Hepatocyte (in vitro differentiated cells): ENCODE measurements around the gene ABCB1. TPM values are rescaled to one million over a fixed set of nuclear protein-coding genes. Genes with fewer than 3 reads are reported as not detected.
"Not testable (repeated sequence)": the region's sequence is repeated elsewhere in the genome, so short reads cannot be mapped to it uniquely, and the experiment has no call there.

Experiments used
- DNase-seq: peaks from one replicate; pipeline ENCODE4 v3.0.0-alpha.2; 2016; ENCODE audit warnings: low spot score
- H2AFZ ChIP-seq: fragments of 200-600 bp; sonication (generic); 2 replicates; pipeline ENCODE4 v1.6.0; 2016; ENCODE audit warnings: antibody characterized with exemption, mild to moderate bottlenecking
- H3K27ac ChIP-seq: fragments of 200-600 bp; sonication (generic); 2 replicates; pipeline ENCODE4 v1.5.1; 2016; ENCODE audit warnings: mild to moderate bottlenecking
- H3K27me3 ChIP-seq: fragments of 200-600 bp; sonication (generic); 2 replicates; pipeline ENCODE4 v1.6.1; 2016
- H3K36me3 ChIP-seq: fragments of 200-600 bp; sonication (generic); replicated peaks from 2 replicates; pipeline ENCODE4 v1.5.1; 2016; ENCODE audit warnings: low read depth; ENCODE audit not compliant: insufficient read depth
- H3K4me1 ChIP-seq: fragments of 200-600 bp; sonication (generic); 2 replicates; pipeline ENCODE4 v1.5.1; 2016; ENCODE audit warnings: mild to moderate bottlenecking, moderate library complexity; ENCODE audit not compliant: insufficient read depth
- H3K4me2 ChIP-seq: fragments of 200-600 bp; sonication (generic); 2 replicates; pipeline ENCODE4 v1.6.0; 2016
- H3K4me3 ChIP-seq: fragments of 200-600 bp; sonication (generic); 2 replicates; pipeline ENCODE4 v1.5.1; 2016; ENCODE audit warnings: mild to moderate bottlenecking
- H3K79me2 ChIP-seq: fragments of 200-600 bp; sonication (generic); 2 replicates; pipeline ENCODE4 v1.6.0; 2017; ENCODE audit warnings: mild to moderate bottlenecking
- H3K9me2 ChIP-seq: fragments of 200-600 bp; sonication (generic); replicated peaks from 2 replicates; pipeline ENCODE4 v1.6.0; 2017; ENCODE audit warnings: mild to moderate bottlenecking; ENCODE audit not compliant: insufficient read depth
- H3K9me3 ChIP-seq: fragments of 200-600 bp; sonication (generic); 2 replicates; pipeline ENCODE4 v1.5.1; 2016; ENCODE audit warnings: low read depth, mild to moderate bottlenecking
- H4K20me1 ChIP-seq: fragments of 200-600 bp; sonication (generic); 2 replicates; pipeline ENCODE4 v1.6.0; 2016; ENCODE audit warnings: mild to moderate bottlenecking; ENCODE audit not compliant: insufficient read depth, poor library complexity, severe bottlenecking
- CTCF ChIP-seq: fragments of 200-600 bp; sonication (generic); IDR thresholded peaks from 2 replicates; pipeline ENCODE4 v1.5.1; 2016; ENCODE audit warnings: antibody characterized with exemption, mild to moderate bottlenecking; ENCODE audit not compliant: poor library complexity
- EZH2 ChIP-seq: fragments of 200-600 bp; sonication (generic); IDR thresholded peaks from 2 replicates; pipeline ENCODE4 v1.6.1; 2016; ENCODE audit warnings: antibody characterized with exemption, mild to moderate bottlenecking, borderline replicate concordance
- EZH2phosphoT487 ChIP-seq: fragments of 200-600 bp; sonication (generic); IDR thresholded peaks from one replicate; pipeline ENCODE4 v1.6.1; 2018; ENCODE audit warnings: antibody characterized with exemption, mild to moderate bottlenecking, low read depth, moderate library complexity; ENCODE audit not compliant: unreplicated experiment, severe bottlenecking
- WGBS: methylation state at CpG from one replicate; pipeline ENCODE4 v1.1.6; 2016; ENCODE audit warnings: low lambda C conversion rate; ENCODE audit errors: missing lambda C conversion rate; 5-methylcytosine and 5-hydroxymethylcytosine counted together
- polyA plus RNA-seq: library from polyadenylated mRNA; unstranded; fragments of >200 nt; fragmentation: Nextera tagmentation; extraction: Ambion mirVana; gene quantifications from 2 replicates; pipeline ENCODE4 v1.2.1, GENCODE V29; 2016
- total RNA-seq: library from RNA; depleted of rRNA; stranded (reverse); fragments of >200 nt; gene quantifications from 2 replicates; pipeline ENCODE4 v1.2.3, GENCODE V29; 2014

Gene ABCB1
- total and polyA plus RNA-seq, 2 experiments from 2014 or later = 7.9 to 20.0 TPM

- no peak overlapping the region for H3K27ac ChIP-seq
- H4K20me1 ChIP-seq = no peaks in the 10 kb centered on the region
- no peaks in the 10 kb centered on the region for H3K9me2 ChIP-seq
- no peak for DNase-seq
- no peak overlapping the region for H3K4me3 ChIP-seq
- H3K4me1 ChIP-seq = no peaks in the 10 kb centered on the region
- H3K79me2 ChIP-seq = no peaks in the 10 kb centered on the region
- H3K36me3 ChIP-seq = no peaks in the 10 kb centered on the region
- no peak overlapping the region for H3K4me2 ChIP-seq
- no peak overlapping the region for H2AFZ ChIP-seq
- H3K9me3 ChIP-seq = no peaks in the 10 kb centered on the region
- H3K27me3 ChIP-seq = no peaks in the 10 kb centered on the region
- whole genome bisulfite sequencing = 64% methylated on average over 2 of the region's 2 CpGs
- TF ChIP-seq EZH2 (no peak), CTCF (no peak), EZH2phosphoT487 (no peak)
These were observed 136.7 kb downstream of the ABCB1 start for GRCh38 chr7:87463982-87464381.

- not testable (repeated sequence) for H2AFZ ChIP-seq, H3K9me3 ChIP-seq, H3K9me2 ChIP-seq, DNase-seq, H4K20me1 ChIP-seq, H3K36me3 ChIP-seq, H3K79me2 ChIP-seq, H3K27ac ChIP-seq, H3K4me1 ChIP-seq, H3K4me3 ChIP-seq, H3K4me2 ChIP-seq, H3K27me3 ChIP-seq
- WGBS = 100% methylated on average over 3 of the region's 3 CpGs
These were observed 140.2 kb downstream of the ABCB1 start for GRCh38 chr7:87460444-87460843.

GRCh38 chr7:87459941-87460340 lies 140.7 kb downstream of the ABCB1 start:
- no peaks in the 10 kb centered on the region for H3K36me3 ChIP-seq
- H3K4me3 ChIP-seq = no peak overlapping the region
- H3K27me3 ChIP-seq = no peaks in the 10 kb centered on the region
- H3K4me2 ChIP-seq = no peak overlapping the region
- no peak overlapping the region for H2AFZ ChIP-seq
- 91% methylated on average over 2 of the region's 2 CpGs for WGBS
- no peaks in the 10 kb centered on the region for H3K9me3 ChIP-seq
- no peaks in the 10 kb centered on the region for H3K9me2 ChIP-seq
- H3K27ac ChIP-seq = no peak overlapping the region
- TF ChIP-seq CTCF (no peak), EZH2 (no peak), EZH2phosphoT487 (no peak)
- no peaks in the 10 kb centered on the region for H3K79me2 ChIP-seq
- H4K20me1 ChIP-seq = no peaks in the 10 kb centered on the region
- no peak for DNase-seq
- H3K4me1 ChIP-seq = no peaks in the 10 kb centered on the region

- Histone ChIP-seq H3K4me1 (no peaks in the 10 kb centered on the region), H4K20me1 (no peaks in the 10 kb centered on the region), H3K79me2 (no peaks in the 10 kb centered on the region), H3K27me3 (no peaks in the 10 kb centered on the region), H2AFZ (no peak overlapping the region), H3K9me3 (no peaks in the 10 kb centered on the region), H3K36me3 (no peaks in the 10 kb centered on the region), H3K9me2 (no peaks in the 10 kb centered on the region), H3K4me2 (no peak overlapping the region), H3K4me3 (no peak overlapping the region), H3K27ac (no peak overlapping the region)
- 76% methylated on average over 3 of the region's 3 CpGs for WGBS
- TF ChIP-seq EZH2phosphoT487 = no peak
- no peak for TF ChIP-seq CTCF
- TF ChIP-seq EZH2 = no peak
- DNase-seq = no peak
These were observed 142.5 kb downstream of the ABCB1 start for GRCh38 chr7:87458148-87458547.
